Stimulated activated CD8-positive, alpha-beta memory T cell treated with anti-CD3 and anti-CD28 coated beads, Interleukin-4, amount 100 ng/mL, for 48 hours (primary cell): ENCODE measurements around the gene HLA-F.

Experiments
- DNase-seq: peaks from one replicate; pipeline ENCODE4 v3.0.0-alpha.2; 2020

Gene HLA-F

GRCh38 chr6:29744621-29745020, 21.4 kb downstream of the HLA-F start:
- DNase-seq = no peak

DNA sequence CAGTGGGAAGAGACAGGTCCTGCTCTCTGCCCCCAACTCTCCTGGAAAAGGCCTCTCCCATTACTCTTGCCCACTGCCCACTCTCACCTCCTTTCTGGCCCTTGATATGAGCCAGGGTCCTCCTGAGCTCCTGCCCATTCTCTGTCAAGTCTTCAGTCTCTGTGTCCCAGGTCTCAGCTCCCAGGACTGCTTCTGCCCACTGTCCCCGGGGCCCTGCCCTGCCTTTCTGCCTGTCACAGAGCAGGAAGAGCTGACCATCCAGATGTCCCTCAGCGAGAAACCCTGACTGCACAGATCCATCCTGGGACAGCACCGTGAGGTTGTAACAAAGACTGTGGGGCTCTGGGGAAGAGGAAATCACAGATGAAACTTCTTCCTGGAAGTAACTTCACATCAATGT, 22.2 kb downstream of the HLA-F start:
- no peak for DNase-seq

DNA sequence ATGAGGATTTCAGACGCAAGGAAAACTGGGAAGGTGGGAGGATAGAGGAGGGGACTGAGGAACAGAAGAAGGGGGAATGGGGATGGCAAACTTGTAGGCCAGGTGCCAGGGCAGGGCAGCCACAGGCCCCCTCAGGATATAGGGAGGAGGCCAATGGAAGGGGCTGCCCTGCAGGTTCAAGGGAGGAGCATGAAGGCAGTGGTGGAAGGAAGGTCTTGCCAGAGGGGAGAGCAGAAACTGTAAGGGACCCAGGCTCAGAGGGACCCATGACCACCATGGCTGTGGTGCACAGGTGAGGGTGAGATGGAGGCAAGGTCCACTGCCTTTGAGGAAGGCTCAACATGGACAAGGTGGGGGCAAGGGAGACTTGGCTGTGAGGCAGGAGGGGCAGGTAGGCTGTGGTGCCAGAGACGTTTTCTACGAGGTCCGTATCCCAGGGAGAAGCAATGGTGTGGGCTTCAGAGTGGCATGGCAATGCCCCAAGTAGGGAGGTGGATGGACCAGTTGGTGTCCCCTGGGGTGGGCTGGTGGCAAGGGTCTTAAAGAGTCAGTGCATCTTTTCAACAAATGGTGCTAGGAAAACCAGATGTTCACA, 22.7 kb downstream of the HLA-F start:
- DNase-seq = no peak

DNA sequence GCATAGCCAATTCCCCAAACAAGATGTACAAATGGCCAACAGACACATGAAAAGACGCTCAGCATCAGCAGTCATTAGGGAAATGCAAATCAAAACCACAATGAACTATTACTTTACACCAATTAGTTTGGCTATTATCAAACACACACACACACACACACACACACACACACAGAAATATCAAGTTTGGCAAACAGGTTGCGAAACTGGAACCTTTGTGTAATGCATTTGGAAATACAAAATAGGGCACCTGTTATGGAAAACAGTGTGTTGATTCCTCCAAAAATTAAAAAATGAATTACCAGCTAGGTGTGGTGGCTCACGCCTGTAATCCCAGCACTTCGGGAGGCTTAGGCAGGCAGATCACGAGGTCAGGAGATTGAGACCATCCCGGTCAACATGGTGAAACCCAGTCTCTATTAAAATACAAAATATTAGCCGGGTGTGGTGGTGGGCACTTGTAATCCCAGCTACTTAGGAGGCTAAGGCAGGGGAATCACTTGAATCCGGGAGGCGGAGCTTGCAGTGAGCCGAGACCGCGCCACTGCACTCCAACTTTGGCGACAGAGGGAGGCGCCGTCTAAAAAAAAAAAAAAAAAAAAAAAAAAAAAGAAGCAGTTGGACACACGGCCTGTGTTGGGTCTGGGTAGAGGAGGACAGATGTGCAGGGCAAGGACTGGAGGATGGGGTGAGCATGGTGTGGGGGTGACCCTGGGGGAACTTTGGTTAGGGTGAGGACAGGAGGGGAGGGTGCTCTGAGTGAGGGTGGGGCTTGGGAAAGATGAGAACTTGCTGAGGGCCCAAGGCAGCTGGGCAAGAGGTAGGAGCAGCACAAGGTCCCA, 23.8 kb downstream of the HLA-F start:
- DNase-seq = no peak

DNA sequence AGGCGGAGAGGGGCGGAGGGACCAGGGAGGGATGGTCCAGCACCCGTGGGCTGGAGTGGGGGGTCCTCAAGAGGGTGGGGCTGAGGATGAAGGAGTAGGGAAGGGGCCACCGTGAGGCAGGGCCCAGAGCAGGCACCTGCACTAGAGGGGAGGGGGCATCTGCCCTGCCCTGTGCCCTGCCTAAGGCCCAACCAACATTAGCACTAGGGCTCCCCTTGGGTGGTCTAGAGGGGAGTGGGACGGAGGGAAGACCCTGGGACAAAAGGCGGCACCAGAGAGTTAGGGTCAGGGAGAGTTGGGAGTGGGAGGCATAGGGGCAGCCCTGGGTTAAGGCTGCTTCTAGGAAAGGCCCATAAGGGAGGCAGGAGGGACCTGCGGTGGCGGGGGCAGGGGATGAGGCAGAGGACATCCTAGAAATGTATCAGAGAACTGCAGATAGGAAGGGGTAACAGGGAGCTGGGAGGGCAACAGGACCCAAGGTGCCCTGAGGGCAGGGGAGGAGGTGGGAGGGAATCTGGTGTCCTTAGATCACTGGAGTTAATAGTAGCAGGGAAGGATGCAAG, 24.5 kb downstream of the HLA-F start:
- no peak for DNase-seq

- peak; percentile 90 for DNase-seq
These were observed 25.4 kb downstream of the HLA-F start for GRCh38 chr6:29748391-29749307.

GRCh38 chr6:29749308-29749662, 26.1 kb downstream of the HLA-F start:
- DNase-seq = no peak

- DNase-seq = no peak
These were observed 26.4 kb downstream of the HLA-F start for GRCh38 chr6:29749668-29750067.

GRCh38 chr6:29750709-29751108, 27.5 kb downstream of the HLA-F start:
- no peak for DNase-seq

DNA sequence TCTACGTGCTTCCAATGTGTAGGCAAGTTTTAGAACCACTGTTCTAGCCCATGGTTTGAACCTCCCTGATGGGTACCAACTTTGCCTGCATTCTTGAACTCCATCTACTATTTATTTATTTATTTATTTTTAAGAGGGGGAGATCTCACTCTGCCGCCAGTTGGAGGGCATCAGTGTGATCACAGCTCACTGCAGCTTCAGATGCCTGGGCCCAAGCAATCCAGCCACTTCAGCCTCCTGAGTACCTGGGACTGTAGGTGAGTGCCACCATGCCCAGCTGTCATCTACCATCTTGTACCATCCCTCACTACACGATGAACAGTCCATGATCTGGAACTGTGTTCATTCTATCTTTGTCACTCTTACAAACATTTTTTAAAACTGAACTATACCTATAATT, 28.2 kb downstream of the HLA-F start:
- DNase-seq = no peak

DNA sequence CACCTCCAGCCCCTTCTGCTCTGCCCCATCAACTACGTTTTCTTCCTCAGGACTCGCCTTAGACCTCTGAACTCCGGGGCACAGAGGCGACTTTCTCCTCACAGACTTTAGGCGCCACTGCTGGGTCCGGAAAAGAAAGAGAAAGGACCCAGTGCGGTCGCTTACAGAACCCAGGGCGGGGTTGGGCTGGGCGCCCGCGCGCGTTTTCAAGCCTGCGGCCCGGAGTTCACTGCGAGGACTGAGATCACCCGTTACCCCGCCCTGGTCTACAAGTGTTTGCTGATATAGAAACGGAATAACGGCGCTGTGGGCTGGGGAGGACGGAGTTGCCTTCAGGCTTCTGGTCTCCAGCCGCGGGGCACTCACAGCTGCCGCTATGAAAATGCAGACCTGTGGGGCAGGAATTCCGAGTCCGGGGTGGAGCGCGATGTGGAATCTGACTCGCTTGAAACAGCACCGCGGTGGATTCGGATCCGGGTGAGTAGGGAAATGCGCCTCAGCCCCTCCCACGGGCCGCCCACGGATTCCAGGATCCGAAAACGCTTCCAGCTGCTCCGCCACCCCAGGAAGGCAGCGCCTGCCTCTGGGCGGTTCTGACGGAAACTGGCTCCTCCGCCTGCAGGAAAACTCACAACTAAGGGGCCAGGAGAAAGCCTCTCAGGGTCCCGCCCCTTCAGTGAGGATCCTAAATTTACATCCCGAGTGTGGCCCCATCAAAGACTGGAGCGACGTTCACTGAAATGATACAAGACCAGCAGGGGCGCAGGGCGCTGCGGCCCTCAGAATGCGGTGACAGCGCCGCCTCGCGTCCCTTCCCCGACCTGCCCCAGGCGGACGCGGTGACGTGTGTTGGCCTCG, 29.4 kb downstream of the HLA-F start:
- DNase-seq = peak; percentile 89

DNA sequence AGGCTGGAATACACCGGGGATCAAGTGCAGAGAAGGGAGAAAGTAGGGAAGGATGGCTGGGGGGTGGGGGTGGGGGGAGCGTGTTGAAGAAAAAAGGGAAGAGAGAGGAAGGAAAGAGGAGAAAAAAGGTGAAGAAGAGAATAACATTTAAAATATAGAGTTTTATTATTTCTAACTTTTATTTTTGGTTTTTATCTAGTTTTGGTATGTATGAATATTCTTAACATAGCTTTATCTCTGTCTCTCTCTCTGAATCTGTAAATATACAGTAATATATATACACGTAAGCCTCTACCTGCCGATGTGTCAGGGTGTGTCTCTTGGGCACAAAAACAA, 30.0 kb downstream of the HLA-F start:
- DNase-seq = no peak

- no peak for DNase-seq
These were observed 32.1 kb downstream of the HLA-F start for GRCh38 chr6:29755295-29755871.

DNA sequence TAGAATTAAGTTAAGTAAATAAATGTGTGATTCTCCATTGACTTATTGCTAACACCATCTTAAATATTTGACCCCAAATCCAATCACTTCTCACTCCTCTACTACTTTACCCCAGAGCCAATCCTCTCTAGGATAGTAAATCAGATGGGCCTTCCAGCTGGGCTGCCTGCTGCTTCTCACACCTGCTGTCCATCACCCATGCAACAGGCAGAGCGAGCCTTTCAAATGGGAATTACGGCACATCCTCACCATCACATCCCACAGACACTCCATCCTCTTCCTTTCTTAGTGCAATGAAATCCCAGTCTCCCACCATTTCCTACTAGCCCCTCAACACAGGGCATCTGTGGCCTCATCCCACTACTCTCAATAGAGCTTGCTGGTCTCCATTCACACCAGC, 34.0 kb downstream of the HLA-F start:
- DNase-seq = no peak

DNA sequence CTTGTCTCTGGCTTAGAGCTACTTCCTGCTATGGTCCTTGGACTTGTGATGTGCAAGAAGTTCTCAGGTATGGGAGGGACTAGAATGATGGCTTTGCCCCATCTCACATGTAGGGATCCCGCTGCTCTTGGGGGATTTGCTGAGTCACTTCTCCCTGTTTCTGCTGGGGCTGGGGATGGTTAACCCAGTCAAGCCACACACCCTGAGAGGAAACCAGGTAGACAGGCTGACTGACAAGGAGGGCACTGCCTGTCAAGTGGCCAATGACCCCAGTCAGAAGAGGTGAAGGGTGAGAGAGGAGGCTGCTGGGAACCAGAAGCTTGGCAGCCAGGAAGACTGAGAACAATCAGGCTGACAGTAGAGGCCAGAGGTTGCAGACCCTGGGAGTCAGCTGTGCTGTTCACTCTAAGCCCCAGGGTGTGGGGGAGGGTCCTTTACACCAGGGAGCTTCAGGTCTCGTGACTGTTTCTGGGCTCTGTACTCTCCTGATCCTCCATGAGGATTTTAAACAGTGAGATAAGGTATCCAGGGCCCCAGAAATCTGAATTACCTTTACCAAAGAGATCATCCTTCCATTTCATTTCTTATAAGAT, 34.6 kb downstream of the HLA-F start:
- DNase-seq = no peak

GRCh38 chr6:29758761-29759160, 35.5 kb downstream of the HLA-F start:
- DNase-seq = no peak

DNA sequence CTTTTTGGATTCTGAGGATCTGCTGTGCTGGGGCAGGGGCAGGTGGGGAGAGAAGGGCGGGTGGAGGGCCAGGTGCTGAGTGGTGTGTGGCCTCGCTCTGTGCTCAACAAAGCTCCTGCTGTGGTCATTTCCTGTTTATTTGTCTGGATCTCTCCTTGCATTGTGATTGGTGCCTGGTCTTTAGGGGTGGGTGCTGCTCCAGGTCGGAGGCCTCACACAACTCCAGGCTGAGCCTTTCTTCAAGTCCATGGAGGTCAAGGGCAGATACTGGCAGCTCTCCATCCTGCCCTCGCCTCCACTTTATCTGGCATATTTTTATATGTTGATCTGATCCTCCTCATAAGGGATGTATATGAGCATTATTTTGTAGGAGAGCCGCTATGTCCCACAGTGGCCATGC, 36.2 kb downstream of the HLA-F start:
- DNase-seq = no peak

DNA sequence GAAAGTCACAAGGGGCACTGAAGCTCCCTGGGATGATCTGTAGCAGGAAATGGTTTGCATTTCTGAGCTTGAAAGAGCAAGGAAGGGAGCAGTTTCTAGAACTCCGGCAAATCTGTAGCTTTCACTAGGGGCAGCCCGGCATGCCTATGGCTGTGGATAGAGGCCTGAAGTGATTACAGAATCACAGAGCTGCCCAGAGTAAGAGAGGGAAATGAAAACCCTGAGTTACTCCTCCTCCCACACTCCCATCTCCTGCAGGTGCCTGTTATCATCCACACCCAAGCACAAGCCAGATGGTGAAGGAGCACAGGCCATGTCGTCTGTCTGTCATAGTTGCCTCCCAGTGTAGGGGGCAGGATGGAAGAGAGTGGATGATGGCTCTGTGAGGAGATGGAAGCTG, 37.1 kb downstream of the HLA-F start:
- DNase-seq = no peak

GRCh38 chr6:29762051-29762450, 38.8 kb downstream of the HLA-F start:
- no peak for DNase-seq

- DNase-seq = no peak
These were observed 39.6 kb downstream of the HLA-F start for GRCh38 chr6:29762781-29763214.

DNA sequence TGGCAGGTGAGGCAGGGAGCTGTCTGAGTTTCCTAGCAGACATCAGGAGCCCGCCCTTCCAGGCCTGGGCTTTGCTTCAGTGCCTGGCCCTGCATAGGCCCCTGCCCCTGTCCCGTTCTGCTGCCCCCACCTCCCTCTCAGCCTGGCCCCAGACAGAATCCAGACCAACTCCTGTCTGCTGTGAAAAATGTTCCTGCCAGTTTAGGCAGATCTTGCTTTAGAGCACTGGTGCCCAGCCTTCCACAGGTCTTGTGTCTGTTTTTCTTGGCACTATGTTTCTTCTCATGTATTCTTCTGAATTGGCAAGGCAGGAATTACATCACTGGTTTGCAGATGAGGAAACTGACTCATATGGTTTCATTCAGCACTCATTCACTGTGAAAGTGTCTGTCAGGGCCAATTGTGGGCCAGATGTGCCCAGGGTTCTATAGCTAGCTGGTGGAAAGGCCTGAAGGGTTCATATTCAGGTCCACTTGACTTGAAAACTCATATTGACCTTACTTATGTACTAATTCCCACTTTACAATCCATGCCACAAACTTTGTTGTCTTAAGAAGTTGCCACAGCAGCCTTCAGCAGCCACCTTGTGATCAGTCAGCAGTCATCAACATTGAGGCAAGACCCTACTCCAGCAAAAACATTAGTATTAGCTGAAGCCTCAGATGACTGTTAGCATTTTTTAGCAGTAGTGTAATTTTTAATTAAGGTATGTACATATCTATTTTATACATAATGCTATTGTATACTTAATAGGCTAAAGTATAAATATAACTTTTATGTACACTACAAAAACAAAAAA, 40.5 kb downstream of the HLA-F start:
- peak; percentile 41 for DNase-seq
